Measurements from ENCODE around the gene RSPH10B.
"Not testable (repeated sequence)": the region's sequence is repeated elsewhere in the genome, so short reads cannot be mapped to it uniquely, and the experiment has no call there.

The RSPH10B gene

GRCh38 chr7:5970347-5970911, at the start of gene RSPH10B:
RSPH10B (minus strand) TSS chr7:5970689; CDS start chr7:5967116, 3,573 bp downstream.
- H3K27me3 ChIP-seq (ENCODE audit: insufficient read depth, insufficient read length); H3K36me3 ChIP-seq (ENCODE audit: insufficient read depth, insufficient read length, low read length); DNase-seq (ENCODE audit: low read depth, low spot score); H3K9ac ChIP-seq (ENCODE audit: insufficient read length, low read depth); H3K4me1 ChIP-seq (ENCODE audit: insufficient read depth, insufficient read length); H3K9me3 ChIP-seq (ENCODE audit: insufficient read depth, low read length); H3K4me3 ChIP-seq (ENCODE audit: insufficient read length, low read depth): not testable (repeated sequence)

GRCh38 chr7:6016653-6016966, 46.1 kb upstream of the RSPH10B start:
- Histone ChIP-seq H3K9ac (ENCODE audit: insufficient read length, low read depth) (no peak overlapping the region), H3K4me3 (ENCODE audit: insufficient read length, low read depth) (no peak overlapping the region), H3K27me3 (ENCODE audit: insufficient read depth, insufficient read length) (no peaks in the 10 kb centered on the region), H3K36me3 (ENCODE audit: insufficient read depth, insufficient read length, low read length) (peaks cover 87% of the 10 kb centered on the region), H3K4me1 (ENCODE audit: insufficient read depth, insufficient read length) (no peaks in the 10 kb centered on the region), H3K9me3 (ENCODE audit: insufficient read depth, low read length) (no peaks in the 10 kb centered on the region)
- TF ChIP-seq YY1 (IDR thresholded peaks at IDR 0.05; ENCODE audit: insufficient read depth, insufficient read length) (no peak), SUZ12 (IDR thresholded peaks at IDR 0.05; ENCODE audit: extremely low read depth, insufficient read depth, insufficient read length) (no peak), ZNF274 (IDR thresholded peaks at IDR 0.05; ENCODE audit: low read depth, low read length) (no peak)
- no peak for DNase-seq (ENCODE audit: low read depth, low spot score)

GRCh38 chr7:6015917-6016652, 45.6 kb upstream of the RSPH10B start:
- TF ChIP-seq ZNF274 (IDR thresholded peaks at IDR 0.05; ENCODE audit: low read depth, low read length) (no peak), SUZ12 (IDR thresholded peaks at IDR 0.05; ENCODE audit: extremely low read depth, insufficient read depth, insufficient read length) (no peak)
- peaks cover 87% of the 10 kb centered on the region for H3K36me3 ChIP-seq (ENCODE audit: insufficient read depth, insufficient read length, low read length)
- no peak overlapping the region for H3K9ac ChIP-seq (ENCODE audit: insufficient read length, low read depth)
- H3K4me1 ChIP-seq (ENCODE audit: insufficient read depth, insufficient read length) = no peaks in the 10 kb centered on the region
- H3K27me3 ChIP-seq (ENCODE audit: insufficient read depth, insufficient read length) = no peaks in the 10 kb centered on the region
- no peak for DNase-seq (ENCODE audit: low read depth, low spot score)
- H3K9me3 ChIP-seq (ENCODE audit: insufficient read depth, low read length) = no peaks in the 10 kb centered on the region
- H3K4me3 ChIP-seq (ENCODE audit: insufficient read length, low read depth) = no peak overlapping the region

- no peaks in the 10 kb centered on the region for H3K4me1 ChIP-seq (ENCODE audit: insufficient read depth, insufficient read length)
- no peak for TF ChIP-seq SUZ12 (IDR thresholded peaks at IDR 0.05; ENCODE audit: extremely low read depth, insufficient read depth, insufficient read length)
- TF ChIP-seq YY1 (IDR thresholded peaks at IDR 0.05; ENCODE audit: insufficient read depth, insufficient read length) = no peak
- no peak for DNase-seq (ENCODE audit: low read depth, low spot score)
- H3K9me3 ChIP-seq (ENCODE audit: insufficient read depth, low read length) = no peaks in the 10 kb centered on the region
- H3K9ac ChIP-seq (ENCODE audit: insufficient read length, low read depth) = peak overlapping the region; percentile 12
- H3K27me3 ChIP-seq (ENCODE audit: insufficient read depth, insufficient read length) = no peaks in the 10 kb centered on the region
- H3K4me3 ChIP-seq (ENCODE audit: insufficient read length, low read depth) = no peak overlapping the region
- peaks cover 65% of the 10 kb centered on the region for H3K36me3 ChIP-seq (ENCODE audit: insufficient read depth, insufficient read length, low read length)
Measured at GRCh38 chr7:6012355-6013104, 42.0 kb upstream of the RSPH10B start.

- no peak overlapping the region for H3K9ac ChIP-seq (ENCODE audit: insufficient read length, low read depth)
- peaks cover 56% of the 10 kb centered on the region for H3K36me3 ChIP-seq (ENCODE audit: insufficient read depth, insufficient read length, low read length)
- no peaks in the 10 kb centered on the region for H3K9me3 ChIP-seq (ENCODE audit: insufficient read depth, low read length)
- H3K4me3 ChIP-seq (ENCODE audit: insufficient read length, low read depth) = no peak overlapping the region
- H3K27me3 ChIP-seq (ENCODE audit: insufficient read depth, insufficient read length) = no peaks in the 10 kb centered on the region
- DNase-seq (ENCODE audit: low read depth, low spot score) = no peak
- H3K4me1 ChIP-seq (ENCODE audit: insufficient read depth, insufficient read length) = no peaks in the 10 kb centered on the region
- no peak for TF ChIP-seq SUZ12 (IDR thresholded peaks at IDR 0.05; ENCODE audit: extremely low read depth, insufficient read depth, insufficient read length)
- TF ChIP-seq ZNF274 (IDR thresholded peaks at IDR 0.05; ENCODE audit: low read depth, low read length) = no peak
- TF ChIP-seq YY1 (IDR thresholded peaks at IDR 0.05; ENCODE audit: insufficient read depth, insufficient read length) = no peak
Measured at GRCh38 chr7:6011541-6011940, 41.1 kb upstream of the RSPH10B start.

GRCh38 chr7:6010370-6010769, 39.9 kb upstream of the RSPH10B start:
- not testable (repeated sequence) for H3K9me3 ChIP-seq (ENCODE audit: insufficient read depth, low read length)
- peak overlapping the region; percentile 39 for H3K4me3 ChIP-seq (ENCODE audit: insufficient read length, low read depth)
- H3K9ac ChIP-seq (ENCODE audit: insufficient read length, low read depth) = peak overlapping the region; percentile 64

GRCh38 chr7:6008668-6009611, 38.5 kb upstream of the RSPH10B start, which contains the start of the genes AIMP2 and PMS2:
AIMP2 (plus strand) TSS chr7:6009272; CDS start chr7:6009364, 92 bp downstream.
PMS2 (minus strand) TSS chr7:6009049; CDS start chr7:6009019, 30 bp downstream.
- TF ChIP-seq SUZ12 (IDR thresholded peaks at IDR 0.05; ENCODE audit: extremely low read depth, insufficient read depth, insufficient read length) (no peak), YY1 (IDR thresholded peaks at IDR 0.05; ENCODE audit: insufficient read depth, insufficient read length) (no peak), ZNF274 (IDR thresholded peaks at IDR 0.05; ENCODE audit: low read depth, low read length) (no peak)
- Histone ChIP-seq H3K9ac (ENCODE audit: insufficient read length, low read depth) (peak within 1 kb of the TSS; percentile 97), H3K4me1 (ENCODE audit: insufficient read depth, insufficient read length) (no peaks in the 10 kb centered on the region), H3K36me3 (ENCODE audit: insufficient read depth, insufficient read length, low read length) (peaks cover 45% of the 10 kb centered on the region), H3K9me3 (ENCODE audit: insufficient read depth, low read length) (no peaks in the 10 kb centered on the region), H3K27me3 (ENCODE audit: insufficient read depth, insufficient read length) (no peaks in the 10 kb centered on the region), H3K4me3 (ENCODE audit: insufficient read length, low read depth) (peak within 1 kb of the TSS; percentile 92)
- peak; percentile 99 for DNase-seq (ENCODE audit: low read depth, low spot score)

More at GRCh38 chr7:6010370-6010769, 39.9 kb upstream of the RSPH10B start:
- H3K27me3 ChIP-seq (ENCODE audit: insufficient read depth, insufficient read length); DNase-seq (ENCODE audit: low read depth, low spot score); H3K4me1 ChIP-seq (ENCODE audit: insufficient read depth, insufficient read length): not testable (repeated sequence)
- peaks cover 47% of the 10 kb centered on the region for H3K36me3 ChIP-seq (ENCODE audit: insufficient read depth, insufficient read length, low read length)

- peaks cover 39% of the 10 kb centered on the region for H3K36me3 ChIP-seq (ENCODE audit: insufficient read depth, insufficient read length, low read length)
- H3K4me1 ChIP-seq (ENCODE audit: insufficient read depth, insufficient read length); H3K9me3 ChIP-seq (ENCODE audit: insufficient read depth, low read length); H3K27me3 ChIP-seq (ENCODE audit: insufficient read depth, insufficient read length); DNase-seq (ENCODE audit: low read depth, low spot score): not testable (repeated sequence)
- H3K4me3 ChIP-seq (ENCODE audit: insufficient read length, low read depth) = peak overlapping the region; percentile 92
- H3K9ac ChIP-seq (ENCODE audit: insufficient read length, low read depth) = peak overlapping the region; percentile 97
Measured at GRCh38 chr7:6007835-6008590, 37.5 kb upstream of the RSPH10B start.
